Caco-2 (cell line): ENCODE measurements around the gene UCHL3. TPM values are rescaled to one million over a fixed set of nuclear protein-coding genes. Genes with fewer than 3 reads are reported as not detected.
A peak's percentile ranks its signal among the peaks of the same experiment; 100 is the strongest.

Experiments
- BruUV-seq: library from RNA; stranded (reverse); fragments of 400-500 nt; replicated peaks from 2 replicates; lab custom pipeline; 2021; lab: Mats Ljungman, UMichigan
- CTCF ChIA-PET: fragments of 300-600 bp; sonication (Branson Sonifier 250); formaldehyde crosslinking; loops from one replicate; lab custom pipeline; 2022; ENCODE audit warnings: antibody characterized with exemption; lab: Charles Lee
- POLR2A ChIA-PET: fragments of 300-600 bp; sonication (Branson Sonifier 250); formaldehyde crosslinking; loops from one replicate; lab custom pipeline; 2022; ENCODE audit warnings: antibody characterized with exemption; lab: Charles Lee
- DNase-seq, 2 experiments: peaks; one replicate each; pipeline versions ENCODE4 v3.0.0 to v3.0.0-alpha.2; 2020 to 2022
- H3K27me3 ChIP-seq: replicated peaks from 2 replicates; pipeline ENCODE4 v1.6.0; 2011; ENCODE audit warnings: low read length; ENCODE audit not compliant: control insufficient read depth, insufficient read depth
- H3K36me3 ChIP-seq: 2 replicates; pipeline ENCODE4 v1.5.1; 2011; ENCODE audit warnings: low read length; ENCODE audit not compliant: control insufficient read depth, insufficient read depth
- H3K4me1 ChIP-seq: fragments of 250-450 bp; sonication (Bioruptor Pico); 2 replicates; pipeline ENCODE4 v1.5.1; 2020; ENCODE audit warnings: mild to moderate bottlenecking
- H3K4me3 ChIP-seq: 2 replicates; pipeline ENCODE4 v1.5.1; 2011; ENCODE audit warnings: low read depth, mild to moderate bottlenecking, control low read depth, low read length
- H3K9me3 ChIP-seq: fragments of 250-450 bp; sonication (Bioruptor Pico); 2 replicates; pipeline ENCODE4 v1.5.1; 2020; ENCODE audit warnings: mild to moderate bottlenecking, moderate library complexity
- H3K27ac Mint-ChIP-seq: one replicate; pipeline ENCODE4 v1.8.0; 2022; ENCODE audit warnings: mixed read lengths; ENCODE audit not compliant: unreplicated experiment
- H3K27me3 Mint-ChIP-seq: one replicate; pipeline ENCODE4 v1.8.0; 2022; ENCODE audit warnings: mixed read lengths; ENCODE audit not compliant: insufficient read depth, unreplicated experiment
- H3K36me3 Mint-ChIP-seq: one replicate; pipeline ENCODE4 v1.8.0; 2022; ENCODE audit warnings: mild to moderate bottlenecking, mixed read lengths; ENCODE audit not compliant: insufficient read depth, unreplicated experiment
- H3K4me1 Mint-ChIP-seq: one replicate; pipeline ENCODE4 v1.8.0; 2022; ENCODE audit warnings: low read depth, mixed read lengths; ENCODE audit not compliant: unreplicated experiment
- H3K4me3 Mint-ChIP-seq: one replicate; pipeline ENCODE4 v1.8.0; 2022; ENCODE audit warnings: mild to moderate bottlenecking, moderate library complexity, mixed read lengths; ENCODE audit not compliant: unreplicated experiment
- H3K9me3 Mint-ChIP-seq: one replicate; pipeline ENCODE4 v1.8.0; 2022; ENCODE audit warnings: mixed read lengths; ENCODE audit not compliant: unreplicated experiment
- CTCF ChIP-seq, 2 experiments: fragments of 200-600 bp in 1 of 2; IDR thresholded peaks; 1 replicate in 1 of 2; 2 replicates in 1 of 2; pipeline versions ENCODE4 v1.5.1 to v1.8.0; 2011 to 2022; ENCODE audit warnings: antibody characterized with exemption in 1 of 2, control low read depth in 1 of 2, inconsistent platforms in 1 of 2, low read depth in 1 of 2, low read length in 1 of 2, mild to moderate bottlenecking in 1 of 2, moderate library complexity in 1 of 2; ENCODE audit not compliant: insufficient read depth in 1 of 2, severe bottlenecking in 1 of 2, unreplicated experiment in 1 of 2
- intact Hi-C: fragments of 100-400 bp; cut with micrococcal nuclease; formaldehyde crosslinking; loops from one replicate; pipeline ENCODE4 v1.10.0; 2022; ENCODE audit not compliant: unreplicated experiment
- total RNA-seq: library from RNA; stranded (reverse); gene quantifications from 2 replicates; pipeline ENCODE4 v1.2.3, GENCODE V29; 2022

UCHL3 gene
- total RNA-seq, 1 experiment from 2014 or later, result 122 TPM

- no peak for TF ChIP-seq CTCF (IDR thresholded peaks at IDR 0.05; ENCODE audit: insufficient read depth in 1 of 2, low read depth in 1 of 2, low read length in 1 of 2, severe bottlenecking in 1 of 2, unreplicated experiment in 1 of 2)
- Histone ChIP-seq H3K4me1 (no peaks in the 10 kb centered on the region), H3K9me3 (no peaks in the 10 kb centered on the region), H3K4me3 (no peak overlapping the region), H3K27me3 (no peaks in the 10 kb centered on the region), H3K36me3 (no peaks in the 10 kb centered on the region)
- no peak for DNase-seq
- ChIA-PET POLR2A (no interaction called here), CTCF (no interaction called here)
- BruUV-seq, result no TSS peak
- intact Hi-C loops, result no loop called here
- H3K4me1 Mint-ChIP-seq, result peaks cover 9% of the 10 kb centered on the region
- peaks cover 27% of the 10 kb centered on the region for H3K9me3 Mint-ChIP-seq
- H3K4me3 Mint-ChIP-seq, result no peak overlapping the region
- peaks cover 35% of the 10 kb centered on the region for H3K36me3 Mint-ChIP-seq
- no peak overlapping the region for H3K27ac Mint-ChIP-seq
- H3K27me3 Mint-ChIP-seq, result no peaks in the 10 kb centered on the region
These were observed 35.6 kb downstream of the UCHL3 start for GRCh38 chr13:75585153-75585552.

DNA sequence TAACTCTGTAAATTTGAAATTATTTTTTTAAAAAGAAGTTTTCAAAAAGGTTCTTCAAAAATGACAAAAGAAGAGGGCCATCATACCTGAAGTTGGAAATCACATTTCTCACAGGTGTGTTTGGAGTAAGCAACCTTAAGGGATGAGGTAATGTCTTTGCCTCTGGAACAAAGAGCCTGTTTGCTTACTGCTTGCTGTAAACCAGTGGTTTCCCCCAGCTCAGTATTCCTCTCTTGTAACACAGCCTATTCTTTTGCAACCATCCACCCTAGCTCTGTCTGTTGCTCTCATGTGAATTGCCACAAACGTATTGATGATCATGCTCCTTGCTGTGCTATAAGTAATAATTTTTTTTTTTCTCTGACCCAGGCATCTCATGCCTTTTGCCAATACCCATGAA lies 38.1 kb downstream of the UCHL3 start:
- H3K4me3 Mint-ChIP-seq, result no peak overlapping the region
- Histone ChIP-seq H3K4me1 (no peaks in the 10 kb centered on the region), H3K9me3 (no peaks in the 10 kb centered on the region), H3K27me3 (no peaks in the 10 kb centered on the region), H3K4me3 (no peak overlapping the region), H3K36me3 (no peaks in the 10 kb centered on the region)
- BruUV-seq, result no TSS peak
- ChIA-PET POLR2A (no interaction called here), CTCF (no interaction called here)
- TF ChIP-seq CTCF (IDR thresholded peaks at IDR 0.05; ENCODE audit: insufficient read depth in 1 of 2, low read depth in 1 of 2, low read length in 1 of 2, severe bottlenecking in 1 of 2, unreplicated experiment in 1 of 2), result no peak
- no peak overlapping the region for H3K27ac Mint-ChIP-seq
- DNase-seq, result peak in 1 of 2 experiments; percentile 31
- H3K4me1 Mint-ChIP-seq, result peaks cover 9% of the 10 kb centered on the region
- no peaks in the 10 kb centered on the region for H3K27me3 Mint-ChIP-seq
- peaks cover 28% of the 10 kb centered on the region for H3K36me3 Mint-ChIP-seq
- H3K9me3 Mint-ChIP-seq, result peaks cover 30% of the 10 kb centered on the region
- intact Hi-C loops, result no loop called here

DNA sequence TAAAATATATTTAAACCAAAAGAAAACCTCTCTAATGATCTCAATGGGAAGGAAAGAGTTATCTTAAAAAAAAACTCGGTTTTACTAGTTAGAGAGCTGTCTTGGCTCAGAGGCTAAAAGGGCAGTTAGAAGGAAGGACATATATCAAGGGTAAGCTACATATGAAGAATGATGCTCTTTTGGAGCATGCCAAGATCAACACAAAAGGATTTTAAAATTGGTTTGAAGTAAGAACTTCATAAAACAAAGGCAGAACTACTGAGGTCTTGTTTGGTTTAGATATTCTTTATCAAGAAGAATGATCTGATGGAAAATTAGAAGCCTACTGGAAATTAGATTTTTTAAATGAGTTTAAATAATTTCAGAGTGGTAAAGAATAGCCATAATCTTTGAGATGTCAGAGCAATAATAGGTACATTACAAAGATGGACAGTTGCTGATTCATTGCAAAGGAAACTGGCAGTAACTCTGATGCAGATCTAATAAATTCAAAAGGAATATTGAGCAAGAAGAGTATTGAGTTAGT lies 47.1 kb downstream of the UCHL3 start:
- Mint-ChIP-seq H3K36me3 (peaks cover 22% of the 10 kb centered on the region), H3K4me3 (no peak overlapping the region), H3K27me3 (no peaks in the 10 kb centered on the region), H3K9me3 (no peaks in the 10 kb centered on the region), H3K27ac (no peak overlapping the region), H3K4me1 (no peaks in the 10 kb centered on the region)
- ChIA-PET CTCF (no interaction called here), POLR2A (no interaction called here)
- H3K4me1 ChIP-seq, result no peaks in the 10 kb centered on the region
- intact Hi-C loops, result no loop called here
- no peak for TF ChIP-seq CTCF (IDR thresholded peaks at IDR 0.05; ENCODE audit: insufficient read depth in 1 of 2, low read depth in 1 of 2, low read length in 1 of 2, severe bottlenecking in 1 of 2, unreplicated experiment in 1 of 2)
- no peak overlapping the region for H3K4me3 ChIP-seq
- H3K36me3 ChIP-seq, result no peaks in the 10 kb centered on the region
- DNase-seq, result no peak
- no peaks in the 10 kb centered on the region for H3K9me3 ChIP-seq
- no TSS peak for BruUV-seq
- H3K27me3 ChIP-seq, result no peaks in the 10 kb centered on the region
